ENCODE data around the gene RASAL2.
"Not testable (repeated sequence)": the region's sequence is repeated elsewhere in the genome, so short reads cannot be mapped to it uniquely, and the experiment has no call there.

Gene RASAL2

DNA sequence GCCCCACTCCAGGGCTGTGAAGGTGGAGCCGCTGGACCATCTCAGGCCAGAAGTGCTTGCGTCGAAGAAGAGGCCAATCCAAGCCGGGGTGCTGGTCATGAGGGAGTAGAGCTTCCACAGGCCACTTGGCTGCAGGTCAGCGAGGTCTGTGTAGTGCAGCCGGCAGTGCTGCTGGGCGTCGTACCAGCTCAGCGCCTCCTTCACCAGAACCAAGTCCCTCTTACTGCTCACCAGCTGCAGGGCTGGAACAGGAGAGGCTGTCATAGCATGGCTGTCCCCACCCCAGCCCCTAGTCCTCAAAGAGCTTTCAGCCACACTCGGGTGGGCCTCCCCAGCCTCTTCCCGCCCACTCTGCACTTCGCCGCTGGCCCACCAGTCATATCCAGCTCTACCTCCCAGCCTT is 400.7 kb downstream of the RASAL2 start:
- DNase-seq (ENCODE audit: low read depth), result no peak

DNA sequence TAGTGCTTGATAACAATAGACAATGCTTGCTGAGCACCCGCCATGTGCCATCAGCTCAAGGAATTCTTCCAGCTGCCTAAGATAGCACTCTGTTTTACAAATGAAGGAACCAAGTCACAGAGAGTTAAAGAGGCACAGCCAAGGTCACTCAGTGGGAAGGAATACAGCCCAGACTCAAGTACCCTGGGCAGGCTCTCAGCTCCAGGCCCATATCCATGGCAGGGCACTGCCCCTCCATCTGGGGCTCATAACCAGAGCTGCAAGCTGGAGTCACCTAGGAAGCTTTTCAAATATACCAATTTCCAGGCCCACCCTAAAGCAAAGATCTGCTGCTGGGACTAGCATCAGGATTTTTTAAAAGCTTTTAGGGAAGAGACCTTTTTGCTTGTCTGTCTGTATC is 401.3 kb downstream of the RASAL2 start:
- DNase-seq (ENCODE audit: low read depth), result no peak

DNA sequence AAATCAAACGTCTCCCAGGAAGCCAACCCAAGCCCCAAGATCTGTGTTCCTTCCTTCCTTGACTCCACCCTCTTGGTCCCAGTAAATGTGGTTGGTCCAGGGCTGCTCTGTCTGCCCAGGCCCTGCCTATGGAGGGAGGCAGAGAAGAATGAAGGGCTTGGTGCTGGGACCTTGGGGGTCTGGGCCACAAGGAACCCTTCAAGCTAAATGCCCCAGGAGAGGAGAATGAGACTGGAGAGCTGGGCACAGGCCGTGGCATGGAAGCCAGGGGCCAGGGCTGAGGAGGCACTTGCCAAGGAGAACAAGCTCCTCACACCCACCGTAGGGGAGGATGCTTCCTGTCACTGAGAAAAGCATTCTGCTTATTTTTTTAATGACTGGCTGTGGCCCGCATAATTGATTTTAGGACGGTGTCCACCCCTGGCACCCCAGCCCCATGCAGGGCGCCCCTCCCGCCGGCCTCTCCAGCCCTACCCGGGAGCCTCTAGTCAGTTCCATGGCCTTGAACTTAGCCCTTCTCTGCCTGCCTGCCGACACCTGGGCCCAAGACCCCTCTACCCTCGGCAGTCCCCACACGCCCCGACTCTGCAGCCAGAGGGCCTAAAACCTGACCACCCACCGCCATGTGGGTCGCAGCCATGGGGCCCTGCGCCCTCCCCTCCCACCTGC is 402.0 kb downstream of the RASAL2 start:
- no peak for DNase-seq (ENCODE audit: low read depth)

DNA sequence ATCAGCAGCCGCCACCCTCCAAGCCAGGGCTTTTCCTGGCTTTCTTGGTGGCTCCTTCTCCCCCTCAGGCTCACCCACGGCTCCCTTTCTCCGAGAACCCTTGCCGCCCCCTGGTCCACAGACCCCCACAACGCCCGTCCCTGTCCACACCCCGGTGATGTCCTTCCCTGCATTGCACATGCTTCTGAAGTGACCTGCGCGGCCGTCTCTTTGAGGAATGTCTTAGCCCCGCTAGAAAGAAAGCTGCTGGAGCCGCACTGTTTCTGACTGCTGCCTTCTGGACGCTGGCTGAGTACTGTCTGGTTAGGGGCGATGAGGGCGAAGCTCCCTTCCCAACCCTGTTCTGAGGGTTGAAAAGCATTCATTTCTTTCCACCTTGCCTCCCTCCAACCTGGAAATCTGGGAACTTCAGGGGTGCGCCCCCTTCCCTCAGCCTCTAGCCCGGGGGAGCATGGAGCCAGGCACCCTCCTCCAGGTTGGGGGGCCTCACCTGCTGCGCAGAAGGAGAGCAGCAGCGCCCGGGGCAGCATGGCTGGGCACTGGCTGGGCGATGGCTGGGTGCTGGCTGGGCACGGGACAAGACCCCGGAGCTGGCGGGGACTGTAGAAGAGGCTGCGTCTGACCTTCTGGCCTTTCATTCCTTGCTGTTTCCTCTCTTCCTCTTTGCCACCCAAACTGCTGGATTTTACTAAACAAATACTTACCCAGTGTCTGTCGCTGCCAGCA is 402.7 kb downstream of the RASAL2 start, which contains the start of gene CLEC20A:
Gene CLEC20A, minus strand, starts transcription at position 555 of the 726 bp plus-strand sequence. Its CDS starts 25 bp downstream, at position 530.
- DNase-seq (ENCODE audit: low read depth), result no peak

DNA sequence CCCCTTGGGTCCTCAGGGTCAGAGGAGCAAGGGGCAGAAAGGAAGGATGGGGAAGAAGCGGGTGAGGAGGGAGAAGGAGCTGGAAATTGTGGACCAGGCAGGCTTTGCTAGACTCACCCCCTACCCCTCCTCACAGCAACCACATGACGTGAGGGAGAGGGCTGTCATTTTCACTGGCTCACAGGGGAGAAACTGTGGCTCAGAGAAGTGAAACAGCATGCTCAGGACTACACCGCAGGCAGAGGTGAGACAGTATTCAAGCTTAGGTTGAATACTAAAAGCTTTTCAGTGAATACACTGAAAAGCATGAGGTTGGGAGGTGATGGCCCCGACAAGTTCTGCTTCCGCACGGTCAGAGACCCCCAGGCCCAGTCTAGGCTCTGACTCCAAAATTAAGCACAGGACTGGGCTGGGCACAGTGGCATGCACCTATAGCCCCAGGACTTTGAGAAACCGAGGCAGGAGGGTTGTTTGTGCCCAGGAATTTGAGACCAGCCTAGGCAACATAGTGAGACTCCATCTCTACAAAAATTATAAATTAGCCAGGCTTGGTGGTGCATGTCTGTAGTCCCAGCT is 404.1 kb downstream of the RASAL2 start:
- no peak for DNase-seq (ENCODE audit: low read depth)

DNA sequence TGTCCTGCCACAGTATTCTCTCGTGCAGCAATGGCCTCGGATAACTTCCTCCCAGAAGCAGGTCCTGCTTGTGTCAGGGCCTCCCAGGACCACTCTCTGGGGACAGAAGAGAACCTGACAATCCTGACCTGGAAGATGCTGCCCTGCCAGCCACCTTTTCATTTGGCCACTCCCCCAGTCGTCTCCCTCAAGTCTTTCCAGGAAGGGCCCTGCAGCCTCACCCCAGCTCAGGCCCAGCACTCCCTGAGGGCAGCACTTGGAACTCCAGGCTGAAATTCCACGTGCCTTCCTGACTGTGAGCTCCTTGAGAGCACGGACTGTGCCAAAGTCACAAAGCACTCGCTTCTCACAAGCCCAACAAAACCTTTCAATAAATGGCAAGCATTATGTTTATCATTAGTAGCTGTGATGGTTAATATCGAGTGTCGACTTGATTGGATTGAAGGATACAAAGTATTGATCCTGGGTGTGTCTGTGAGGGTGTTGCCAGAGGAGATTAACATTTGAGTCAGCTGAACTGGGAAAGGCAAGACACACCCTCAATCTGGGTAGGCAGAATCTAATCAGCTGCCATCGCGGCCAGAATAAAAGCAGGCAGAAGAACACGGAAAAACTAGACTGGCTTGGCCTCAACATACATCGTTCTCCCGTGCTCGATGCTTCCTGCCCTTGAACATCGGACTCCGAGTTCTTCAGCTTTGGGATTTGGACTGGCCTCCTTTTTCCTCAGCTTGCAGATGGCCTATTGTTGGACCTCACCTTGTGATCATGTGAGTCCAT is 405.2 kb downstream of the RASAL2 start:
- DNase-seq (ENCODE audit: low read depth), result no peak

DNA sequence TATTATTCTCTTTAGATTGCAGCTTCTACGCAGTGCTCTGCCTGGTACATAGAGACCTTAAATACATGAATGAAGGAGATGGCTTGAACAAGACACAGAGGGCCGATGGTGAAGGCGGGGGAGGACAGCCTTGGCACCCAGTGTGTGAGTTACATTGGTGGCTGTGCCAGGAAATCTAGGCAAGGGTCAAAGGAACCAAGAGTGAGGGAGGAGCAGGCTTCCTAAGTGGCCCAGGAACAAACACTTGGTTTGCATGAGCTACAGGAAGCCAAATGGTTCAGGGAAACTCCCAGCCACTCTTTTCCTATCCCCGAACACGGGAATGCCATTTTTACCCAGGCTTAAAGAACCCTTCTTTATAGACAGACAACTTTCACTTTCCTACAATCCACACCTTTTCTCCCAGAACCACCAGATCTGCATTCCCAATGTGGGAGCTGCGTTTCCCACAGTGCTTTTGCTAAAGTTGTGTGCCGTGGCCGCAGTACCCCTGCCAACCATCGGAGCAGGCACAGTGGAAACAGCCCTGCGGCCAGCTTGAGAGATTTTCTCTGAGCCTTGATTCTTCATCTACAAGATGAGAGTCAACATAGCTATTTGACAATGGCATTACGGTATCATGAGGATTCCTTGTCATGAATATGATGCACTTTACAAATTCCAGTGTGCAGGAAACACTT is 406.3 kb downstream of the RASAL2 start:
- DNase-seq (ENCODE audit: low read depth), result no peak

DNA sequence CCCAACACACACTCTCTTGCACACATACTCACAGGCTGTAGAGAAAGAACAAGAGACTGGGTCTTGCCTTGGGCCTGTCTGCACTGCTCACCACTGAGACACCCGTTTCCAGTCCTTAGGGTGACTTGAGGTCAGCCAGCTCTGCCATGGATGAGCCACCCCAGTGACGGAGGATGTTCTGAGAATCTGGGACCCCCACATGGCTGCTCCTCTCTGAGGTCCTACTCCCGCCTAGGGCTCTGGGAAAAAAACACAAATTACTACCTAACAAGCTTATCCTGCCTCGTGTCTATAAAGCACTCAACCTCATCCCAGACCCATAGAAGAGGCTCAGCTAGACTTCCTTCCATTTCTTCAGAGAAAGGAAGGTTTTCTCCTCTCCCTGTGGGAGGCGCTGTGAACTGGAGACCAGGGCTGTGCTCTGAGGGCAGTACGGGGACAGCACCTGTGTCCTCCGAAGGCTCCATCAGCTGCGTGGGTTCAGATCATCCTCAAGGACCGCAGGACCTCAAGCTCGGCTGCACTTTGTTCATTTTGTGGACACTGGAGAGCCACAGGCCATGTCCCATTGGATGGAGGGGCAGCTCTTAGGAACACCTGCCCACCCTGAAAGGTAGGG is 407.1 kb downstream of the RASAL2 start:
- no peak for DNase-seq (ENCODE audit: low read depth)

DNA sequence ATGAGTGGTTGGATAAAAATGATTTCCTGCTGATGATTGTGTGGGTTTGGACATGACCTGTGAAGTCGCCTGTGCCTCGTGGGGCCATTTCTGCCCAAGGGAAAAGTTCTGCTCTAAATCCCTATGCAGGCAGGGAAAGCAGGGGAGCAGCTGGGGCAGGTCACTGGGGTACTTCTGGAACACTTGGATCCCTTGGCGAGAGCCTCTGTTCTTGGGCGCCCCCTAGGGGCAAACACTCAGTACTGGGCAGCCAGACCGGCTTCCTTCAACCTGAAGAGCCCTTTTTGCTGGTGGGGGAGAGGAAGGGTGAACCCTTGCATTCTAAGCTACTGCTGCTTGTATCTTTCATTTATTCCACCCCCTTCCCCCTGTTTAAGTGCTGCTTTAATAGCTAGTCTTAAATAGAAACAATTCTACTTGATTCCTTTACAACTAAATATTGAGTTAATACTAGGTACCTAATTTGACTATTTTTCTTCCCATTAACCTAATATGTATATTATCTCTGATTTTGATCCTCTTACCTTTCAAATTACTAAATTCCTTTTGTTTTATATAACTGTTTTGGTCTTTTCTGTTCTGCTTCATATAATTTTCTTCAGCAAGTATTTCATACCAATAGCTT is 407.9 kb downstream of the RASAL2 start:
- peak; percentile 43 for DNase-seq (ENCODE audit: low read depth)

DNA sequence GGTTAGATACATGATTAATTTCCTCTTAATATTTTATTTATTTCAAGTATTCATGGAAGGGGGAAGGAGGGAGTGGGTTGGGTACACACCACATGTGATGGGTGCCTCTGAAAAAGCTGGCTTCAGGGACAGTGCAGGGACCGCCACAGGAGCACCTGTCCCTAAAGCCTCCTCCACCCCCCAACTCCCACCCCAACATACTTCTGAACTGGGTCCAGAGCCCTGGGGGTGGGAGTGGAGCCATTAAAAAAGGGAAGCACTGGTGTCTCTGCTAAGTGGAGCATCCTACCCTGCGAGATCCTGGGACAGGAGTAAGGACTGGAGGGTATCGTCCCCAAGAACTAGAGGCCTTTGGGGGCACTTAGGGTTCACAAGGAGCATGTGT is 408.4 kb downstream of the RASAL2 start:
- DNase-seq (ENCODE audit: low read depth), result no peak

DNA sequence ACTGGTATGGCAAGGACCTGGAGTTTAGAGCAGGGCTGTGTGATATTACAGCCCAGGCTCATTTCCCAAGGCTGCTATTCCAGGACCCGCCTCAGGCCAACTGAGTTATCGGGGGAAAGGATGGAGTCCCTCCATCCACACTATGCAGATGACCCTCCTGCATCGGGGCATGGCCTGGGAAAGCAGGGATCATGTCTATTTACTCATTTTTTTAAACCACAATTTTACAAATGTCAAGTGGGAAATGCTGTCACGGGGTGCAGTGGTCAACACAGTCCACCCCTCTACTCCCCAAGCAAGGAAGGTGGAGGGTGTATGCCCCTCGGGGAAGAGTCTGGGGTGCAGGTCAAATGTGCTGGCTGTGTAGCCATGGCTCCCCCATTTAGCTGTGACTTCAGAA is 409.0 kb downstream of the RASAL2 start:
- DNase-seq (ENCODE audit: low read depth), result no peak

DNA sequence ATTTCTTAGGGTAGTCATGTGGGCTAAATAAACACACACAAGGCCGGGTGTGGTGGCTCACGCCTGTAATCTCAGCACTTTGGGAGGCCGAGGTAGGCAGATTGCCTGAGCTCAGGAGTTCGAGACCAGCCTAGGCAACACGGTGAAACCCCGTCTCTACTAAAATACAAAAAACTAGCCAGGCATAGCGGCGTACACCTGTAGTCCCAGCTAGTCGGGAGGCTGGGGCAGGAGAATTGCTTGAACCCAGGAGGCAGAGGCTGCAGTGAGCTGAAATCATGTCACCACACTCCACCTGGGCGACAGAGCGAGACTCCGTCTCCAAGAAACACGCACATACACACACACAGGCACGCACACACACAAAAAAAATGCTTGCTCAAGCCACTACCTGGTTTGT is 409.4 kb downstream of the RASAL2 start:
- DNase-seq (ENCODE audit: low read depth), result not testable (repeated sequence)

DNA sequence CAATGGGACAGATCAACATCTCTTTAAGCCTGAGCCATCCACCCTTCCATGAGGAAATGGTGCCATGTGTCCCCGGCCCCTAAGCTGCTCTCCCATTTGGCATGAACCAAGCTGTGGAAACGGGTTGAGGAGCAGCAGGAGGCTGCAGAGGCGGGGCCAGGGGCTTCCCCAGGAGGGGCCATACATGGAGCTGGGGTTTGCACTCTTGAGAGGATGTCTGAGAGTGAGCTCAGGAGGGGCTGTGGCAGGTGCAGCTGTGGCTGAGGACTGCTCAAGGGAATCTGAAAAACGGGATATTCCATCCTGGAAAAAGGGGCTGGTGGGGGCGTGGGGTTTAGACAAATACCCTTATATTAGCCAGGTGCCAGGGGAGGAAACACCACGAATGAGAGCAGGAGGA is 409.9 kb downstream of the RASAL2 start:
- no peak for DNase-seq (ENCODE audit: low read depth)

DNA sequence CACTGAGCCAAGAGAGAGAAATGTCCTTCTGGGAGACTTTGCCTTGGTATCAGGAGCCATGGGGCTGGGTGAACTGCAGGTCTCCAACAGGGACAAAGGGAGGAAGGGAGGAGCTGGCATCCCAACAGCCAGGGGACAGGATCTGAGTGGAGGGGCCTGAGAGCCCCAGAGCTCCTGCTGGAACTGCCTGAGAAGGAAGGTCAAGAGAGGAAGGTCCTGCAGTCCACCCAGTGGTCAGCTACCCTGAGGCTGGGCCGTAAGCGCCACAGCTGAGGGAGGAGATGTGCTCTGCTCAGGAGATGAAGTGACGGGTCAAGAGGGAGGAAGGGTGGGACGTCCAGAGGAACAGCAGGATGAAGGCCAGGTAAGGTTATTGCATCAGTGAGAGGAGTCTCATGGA is 410.4 kb downstream of the RASAL2 start:
- no peak for DNase-seq (ENCODE audit: low read depth)

DNA sequence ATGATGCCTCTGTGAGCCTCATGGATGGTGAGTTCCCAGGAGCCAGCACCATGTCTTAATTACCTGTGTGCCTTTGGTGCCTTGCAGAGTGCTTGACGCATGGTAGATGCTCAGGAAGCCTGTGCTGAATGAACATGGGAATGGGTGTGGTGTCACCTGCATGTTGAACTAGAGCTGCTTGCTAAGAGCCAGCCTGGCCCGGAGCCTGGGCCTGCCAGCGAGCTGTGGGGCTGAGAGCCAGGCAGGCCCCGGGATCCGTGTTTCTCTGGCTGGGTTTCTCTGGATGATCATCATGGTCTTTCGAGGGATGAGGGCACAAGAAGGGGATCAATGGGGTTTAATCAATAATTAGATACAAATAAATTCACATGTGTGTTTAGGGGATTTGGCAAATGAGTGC is 412.3 kb downstream of the RASAL2 start:
- DNase-seq (ENCODE audit: low read depth), result no peak

DNA sequence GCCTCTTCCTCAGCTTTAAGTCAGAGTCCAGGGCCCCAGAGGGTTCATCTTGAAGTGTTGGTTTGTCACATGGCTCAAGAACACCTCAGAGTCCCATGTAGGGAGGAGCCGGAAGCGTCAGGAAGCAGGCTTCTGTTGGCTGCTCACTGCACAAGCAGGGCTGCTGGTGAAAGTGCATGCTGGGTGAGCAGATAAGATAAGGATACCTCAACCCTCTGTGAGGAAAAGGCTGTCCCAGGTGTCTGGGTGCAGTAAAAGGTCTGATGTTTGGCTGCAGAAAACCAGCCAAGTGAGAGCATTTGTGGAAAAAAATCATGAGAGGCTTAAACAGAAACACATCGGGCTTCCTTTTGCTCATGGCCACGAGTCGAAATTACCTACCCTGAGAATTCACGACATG is 412.8 kb downstream of the RASAL2 start:
- no peak for DNase-seq (ENCODE audit: low read depth)

DNA sequence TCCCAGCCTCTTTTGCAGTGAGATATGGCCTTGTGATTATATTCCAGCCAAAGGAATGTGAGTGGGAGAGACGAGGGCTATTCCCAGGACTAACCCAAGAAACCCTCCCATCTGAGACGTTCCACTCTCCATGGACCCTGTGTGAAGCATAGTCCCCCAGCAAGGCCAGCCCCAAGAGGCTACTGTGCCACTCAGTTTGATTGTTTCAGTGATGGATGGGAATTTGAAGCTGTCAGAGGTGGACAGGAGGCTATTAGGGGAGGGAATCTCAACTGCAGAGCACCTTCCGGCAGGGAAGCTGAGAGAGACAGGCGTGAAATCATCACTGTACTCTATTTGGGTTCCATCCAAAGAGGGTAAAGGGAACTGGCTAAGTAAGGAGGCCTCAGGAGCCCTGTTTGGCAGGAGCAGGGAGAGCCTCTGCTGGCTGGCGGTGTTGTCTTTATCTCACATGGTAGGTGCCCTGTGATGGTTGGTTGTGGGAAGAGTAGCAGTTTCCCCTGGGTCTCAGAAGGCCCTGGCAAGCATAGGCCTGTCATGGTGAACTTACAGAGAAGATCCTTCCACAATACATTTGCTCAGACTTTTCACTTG is 415.6 kb downstream of the RASAL2 start:
- no peak for DNase-seq (ENCODE audit: low read depth)

DNA sequence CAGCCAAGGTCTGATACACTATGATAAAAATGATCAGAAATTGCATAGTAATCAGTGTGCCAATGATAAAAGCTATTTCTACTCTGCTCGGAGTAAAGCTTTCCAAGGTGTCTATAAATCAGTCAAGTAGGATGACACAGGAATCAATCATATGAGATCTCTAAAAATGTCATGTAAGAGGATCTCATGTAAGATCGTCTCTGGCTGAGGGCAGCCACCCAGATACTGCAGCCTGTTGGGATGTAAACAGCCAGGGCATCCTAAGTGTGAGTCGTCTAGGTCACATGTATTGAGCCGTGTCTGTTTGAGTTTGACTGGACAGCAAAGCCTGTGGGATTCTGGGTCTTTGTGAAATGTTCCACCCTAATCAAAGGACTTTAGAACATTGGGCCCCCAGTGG is 416.3 kb downstream of the RASAL2 start:
- no peak for DNase-seq (ENCODE audit: low read depth)

DNA sequence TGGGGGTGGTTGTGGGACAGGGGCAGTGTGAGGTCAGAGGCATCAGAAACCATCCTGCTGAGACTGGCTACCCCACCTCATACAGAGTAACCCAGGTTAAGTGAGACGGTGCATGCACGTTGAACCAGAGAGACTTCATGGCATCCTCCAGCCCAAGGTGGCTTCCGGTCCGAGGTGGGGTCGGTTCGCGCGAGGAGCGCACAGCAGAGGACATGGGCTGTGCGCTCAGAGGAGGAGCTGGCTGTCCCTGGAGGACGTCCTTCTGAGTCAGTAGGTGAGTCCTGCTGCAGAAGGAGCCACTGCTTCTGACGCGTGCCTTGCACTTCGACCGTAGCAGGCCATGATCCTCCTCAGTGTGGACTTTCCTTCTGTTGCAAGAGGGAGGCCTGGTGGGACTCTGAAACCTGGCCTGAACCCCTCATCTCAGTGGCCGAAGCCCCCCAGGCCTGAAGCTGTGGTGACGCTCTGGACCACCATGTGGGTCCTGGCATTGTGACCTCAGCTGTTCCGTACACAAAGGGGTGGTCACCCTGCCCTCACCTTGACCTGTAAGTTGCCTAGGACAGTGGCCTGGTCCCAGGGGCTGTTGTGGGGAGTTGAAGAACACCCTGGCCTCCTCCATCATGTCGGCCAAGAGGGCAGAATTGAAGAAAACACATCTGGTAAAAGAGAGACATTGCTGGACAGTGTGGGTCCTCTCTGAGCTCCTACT is 418.8 kb downstream of the RASAL2 start, which contains the start of gene TEX35:
Gene TEX35, plus strand, starts transcription at position 544 of the 712 bp plus-strand sequence. Its CDS starts 80 bp downstream, at position 624.
- no peak for DNase-seq (ENCODE audit: low read depth)

Data from fibroblast of gingiva (primary cell).